PC-3 (cell line): ENCODE results near the gene DZIP3. TPM values are rescaled to one million over a fixed set of nuclear protein-coding genes. Genes with fewer than 3 reads are reported as not detected.

Source experiments
- ATAC-seq: fragments of 200-7000 bp; cut with Tn5 transposase; 2 replicates; pipeline ENCODE4 v1.9.1; 2020; ENCODE audit warnings: mild to moderate bottlenecking, moderate library complexity
- BruUV-seq: library from RNA; stranded (reverse); fragments of 400-500 nt; replicated peaks from 2 replicates; lab custom pipeline; 2021; lab: Mats Ljungman, UMichigan
- CTCF ChIA-PET: fragments of 300-600 bp; sonication (Branson Sonifier 250); formaldehyde crosslinking; loops from one replicate; lab custom pipeline; 2022; ENCODE audit warnings: antibody characterized with exemption; lab: Charles Lee
- POLR2A ChIA-PET: fragments of 300-600 bp; sonication (Branson Sonifier 250); formaldehyde crosslinking; loops from one replicate; lab custom pipeline; 2022; ENCODE audit warnings: antibody characterized with exemption; ENCODE audit not compliant: unreplicated experiment; lab: Charles Lee
- DNase-seq: peaks from one replicate; pipeline ENCODE4 v3.0.0-alpha.2; 2015
- H2AFZ ChIP-seq: fragments of 300-600 bp; sonication (generic); 2 replicates; pipeline ENCODE4 v1.6.0; 2016; ENCODE audit warnings: antibody characterized with exemption, low read length
- H3F3A ChIP-seq: fragments of 300-600 bp; sonication (generic); one replicate; pipeline ENCODE4 v1.6.0; 2017; ENCODE audit warnings: antibody characterized with exemption, low read length, control low read depth, mild to moderate bottlenecking; ENCODE audit not compliant: unreplicated experiment
- H3K27ac ChIP-seq: fragments of 300-600 bp; sonication (generic); 2 replicates; pipeline ENCODE4 v1.5.1; 2016; ENCODE audit warnings: mild to moderate bottlenecking, low read length
- H3K27me3 ChIP-seq: fragments of 300-600 bp; sonication (generic); 2 replicates; pipeline ENCODE4 v1.6.1; 2016; ENCODE audit warnings: low read length, mixed read lengths
- H3K36me3 ChIP-seq: fragments of 300-600 bp; sonication (generic); 2 replicates; pipeline ENCODE4 v1.6.1; 2016; ENCODE audit warnings: low read depth, mixed run types, low read length, mixed read lengths
- H3K4me1 ChIP-seq: fragments of 300-600 bp; sonication (generic); 2 replicates; pipeline ENCODE4 v1.5.1; 2016; ENCODE audit warnings: low read length; ENCODE audit not compliant: insufficient read depth
- H3K4me2 ChIP-seq: fragments of 300-600 bp; sonication (generic); 2 replicates; pipeline ENCODE4 v1.6.0; 2016; ENCODE audit warnings: low read length
- H3K4me3 ChIP-seq: fragments of 300-600 bp; sonication (generic); 2 replicates; pipeline ENCODE4 v1.5.1; 2016; ENCODE audit warnings: mild to moderate bottlenecking, low read length, mixed read lengths
- H3K79me2 ChIP-seq: fragments of 300-600 bp; sonication (generic); 2 replicates; pipeline ENCODE4 v1.6.1; 2017; ENCODE audit warnings: low read length, mixed read lengths
- H3K9ac ChIP-seq: fragments of 300-600 bp; sonication (generic); 2 replicates; pipeline ENCODE4 v1.6.0; 2016; ENCODE audit warnings: mild to moderate bottlenecking, low read length
- H3K9me2 ChIP-seq: fragments of 300-600 bp; sonication (generic); replicated peaks from 2 replicates; pipeline ENCODE4 v1.6.1; 2016; ENCODE audit warnings: mixed run types, low read length, mixed read lengths
- H3K9me3 ChIP-seq: fragments of 300-600 bp; sonication (generic); 2 replicates; pipeline ENCODE4 v1.6.1; 2016; ENCODE audit warnings: low read length, mixed read lengths
- H4K20me1 ChIP-seq: fragments of 300-600 bp; sonication (generic); 2 replicates; pipeline ENCODE4 v1.6.1; 2016; ENCODE audit warnings: low read length, mixed read lengths
- EZH2 ChIP-seq: fragments of 300-600 bp; sonication (generic); IDR thresholded peaks from one replicate; pipeline ENCODE4 v1.6.1; 2017; ENCODE audit warnings: antibody characterized with exemption, mild to moderate bottlenecking, low read length; ENCODE audit not compliant: unreplicated experiment
- EZH2phosphoT487 ChIP-seq: fragments of 300-600 bp; sonication (generic); IDR thresholded peaks from 2 replicates; pipeline ENCODE4 v1.6.1; 2018; ENCODE audit warnings: mild to moderate bottlenecking, antibody characterized with exemption, low read length, borderline replicate concordance
- intact Hi-C: fragments of 100-400 bp; cut with micrococcal nuclease; formaldehyde crosslinking; loops from 2 replicates; pipeline ENCODE4 v1.9.0; 2023
- total RNA-seq: library from RNA; depleted of rRNA; stranded (reverse); fragments of >200 nt; gene quantifications from 2 replicates; pipeline ENCODE4 v1.2.3, GENCODE V29; 2014
- TF ChIP-seq, protein P1 (sequence below): fragments of 300-600 bp; sonication (generic); conservative IDR thresholded peaks from 2 replicates; pipeline ENCODE4 v1.5.1; 2017; ENCODE audit warnings: antibody characterized with exemption, low read depth, mild to moderate bottlenecking, low read length

Gene DZIP3
- total RNA-seq, 1 experiment from 2014 or later: 7.3 TPM

DNA sequence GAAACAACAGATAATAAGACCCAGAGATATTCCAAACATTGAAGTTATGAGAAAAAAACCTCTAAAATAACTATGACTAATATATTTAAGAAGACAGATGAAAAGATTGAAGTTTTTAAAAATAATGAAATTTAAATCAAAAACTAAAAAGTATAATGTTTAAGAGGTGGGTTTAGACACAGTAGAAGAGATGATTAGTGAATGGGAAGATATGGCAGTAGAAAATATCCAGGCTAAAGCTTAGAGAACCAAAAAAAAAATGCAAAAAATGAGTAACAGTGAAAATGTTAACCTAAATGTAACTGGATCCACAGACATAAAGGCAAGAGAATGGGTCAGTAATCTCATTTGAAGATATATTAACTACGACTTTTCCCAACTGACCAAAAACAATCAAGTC lies 115.5 kb downstream of the DZIP3 start:
- no peak for DNase-seq
- intact Hi-C loops: no loop called here
- TF ChIP-seq EZH2 (no peak), EZH2phosphoT487 (no peak)
- TF ChIP-seq, protein P1, sequence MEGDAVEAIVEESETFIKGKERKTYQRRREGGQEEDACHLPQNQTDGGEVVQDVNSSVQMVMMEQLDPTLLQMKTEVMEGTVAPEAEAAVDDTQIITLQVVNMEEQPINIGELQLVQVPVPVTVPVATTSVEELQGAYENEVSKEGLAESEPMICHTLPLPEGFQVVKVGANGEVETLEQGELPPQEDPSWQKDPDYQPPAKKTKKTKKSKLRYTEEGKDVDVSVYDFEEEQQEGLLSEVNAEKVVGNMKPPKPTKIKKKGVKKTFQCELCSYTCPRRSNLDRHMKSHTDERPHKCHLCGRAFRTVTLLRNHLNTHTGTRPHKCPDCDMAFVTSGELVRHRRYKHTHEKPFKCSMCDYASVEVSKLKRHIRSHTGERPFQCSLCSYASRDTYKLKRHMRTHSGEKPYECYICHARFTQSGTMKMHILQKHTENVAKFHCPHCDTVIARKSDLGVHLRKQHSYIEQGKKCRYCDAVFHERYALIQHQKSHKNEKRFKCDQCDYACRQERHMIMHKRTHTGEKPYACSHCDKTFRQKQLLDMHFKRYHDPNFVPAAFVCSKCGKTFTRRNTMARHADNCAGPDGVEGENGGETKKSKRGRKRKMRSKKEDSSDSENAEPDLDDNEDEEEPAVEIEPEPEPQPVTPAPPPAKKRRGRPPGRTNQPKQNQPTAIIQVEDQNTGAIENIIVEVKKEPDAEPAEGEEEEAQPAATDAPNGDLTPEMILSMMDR: no peak
- POLR2A ChIA-PET: no interaction called here
- Histone ChIP-seq H3F3A (no peaks in the 10 kb centered on the region), H3K4me1 (no peaks in the 10 kb centered on the region), H3K36me3 (no peaks in the 10 kb centered on the region), H3K9me2 (no peaks in the 10 kb centered on the region), H4K20me1 (no peaks in the 10 kb centered on the region), H3K9me3 (no peaks in the 10 kb centered on the region), H2AFZ (no peak overlapping the region), H3K27me3 (peaks cover 14% of the 10 kb centered on the region; the same call in 1 of the 2 replicates), H3K27ac (no peak overlapping the region), H3K79me2 (no peaks in the 10 kb centered on the region), H3K4me2 (no peak overlapping the region), H3K4me3 (no peak overlapping the region), H3K9ac (no peak overlapping the region)
- ATAC-seq: no peak
- CTCF ChIA-PET: no interaction called here
- BruUV-seq: no TSS peak

DNA sequence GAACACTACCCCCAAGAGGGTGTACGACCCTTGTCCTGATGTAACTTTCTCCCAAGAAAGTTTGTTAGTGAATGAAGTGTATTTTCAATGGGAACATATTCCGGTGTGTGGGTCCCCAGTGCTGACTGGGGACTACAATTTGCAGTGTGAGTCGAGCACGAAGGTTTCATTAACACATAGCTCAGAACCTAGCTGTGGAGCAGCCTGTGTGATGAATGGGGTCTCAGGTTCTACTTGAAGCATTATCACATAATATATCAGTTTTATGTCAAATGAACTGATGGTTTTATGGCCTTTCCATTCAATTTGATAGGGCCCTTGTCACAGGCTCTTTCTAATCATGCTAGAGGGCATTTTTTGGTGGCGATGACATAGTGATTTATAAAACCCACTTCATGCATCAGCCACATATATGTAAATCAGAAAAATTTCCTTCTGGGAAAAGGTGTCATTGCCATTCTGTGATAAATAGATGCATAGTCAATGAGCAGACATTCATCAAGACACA lies 123.5 kb downstream of the DZIP3 start:
- no peak overlapping the region for H3K4me3 ChIP-seq
- intact Hi-C loops: loop anchor here (5.0 kb wide), 1 partner anchor 1004 kb away; no protein-coding TSS in a partner anchor
- no peaks in the 10 kb centered on the region for H4K20me1 ChIP-seq
- no peaks in the 10 kb centered on the region for H3K79me2 ChIP-seq
- no peak overlapping the region for H3K4me2 ChIP-seq
- no peak for TF ChIP-seq EZH2
- no peak for TF ChIP-seq EZH2phosphoT487
- DNase-seq (no peak), ATAC-seq (no peak)
- no peak overlapping the region for H2AFZ ChIP-seq
- no peaks in the 10 kb centered on the region for H3F3A ChIP-seq
- H3K9me2 ChIP-seq: no peaks in the 10 kb centered on the region
- H3K9me3 ChIP-seq: no peaks in the 10 kb centered on the region
- H3K27ac ChIP-seq: no peak overlapping the region
- no peaks in the 10 kb centered on the region for H3K36me3 ChIP-seq
- no peaks in the 10 kb centered on the region for H3K4me1 ChIP-seq
- ChIA-PET POLR2A (no interaction called here), CTCF (no interaction called here)
- no peak overlapping the region for H3K9ac ChIP-seq
- no TSS peak for BruUV-seq
- H3K27me3 ChIP-seq: peaks cover 82% of the 10 kb centered on the region

DNA sequence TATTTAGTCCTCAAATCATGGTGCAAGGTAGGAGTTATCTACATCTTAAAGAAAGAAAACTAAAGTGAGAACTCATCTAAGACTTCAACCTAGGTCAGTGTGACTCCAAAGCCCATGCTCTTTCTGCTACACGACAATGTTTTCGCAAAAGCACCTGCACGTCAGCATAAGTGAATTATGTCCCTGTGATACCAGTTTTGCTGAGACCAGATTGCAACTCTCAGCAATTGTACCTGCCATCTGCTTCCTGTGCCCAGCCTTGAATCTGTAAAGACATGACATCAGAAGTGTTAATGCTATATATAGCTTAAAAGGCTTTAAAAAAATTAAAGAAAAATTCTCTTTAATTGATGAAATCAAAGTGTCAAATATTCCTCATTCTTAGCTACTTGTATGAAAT lies 124.3 kb downstream of the DZIP3 start:
- TF ChIP-seq, protein P1: no peak
- TF ChIP-seq EZH2phosphoT487: no peak
- Histone ChIP-seq H3K4me3 (no peak overlapping the region), H3K27me3 (peaks cover 90% of the 10 kb centered on the region), H3K9me2 (no peaks in the 10 kb centered on the region), H3K9ac (no peak overlapping the region), H3K9me3 (no peaks in the 10 kb centered on the region), H4K20me1 (no peaks in the 10 kb centered on the region), H3K4me1 (no peaks in the 10 kb centered on the region), H3K36me3 (no peaks in the 10 kb centered on the region), H3K79me2 (no peaks in the 10 kb centered on the region), H3K27ac (no peak overlapping the region), H3K4me2 (no peak overlapping the region), H2AFZ (no peak overlapping the region), H3F3A (no peaks in the 10 kb centered on the region)
- ChIA-PET CTCF (interaction anchor here (0.6 kb wide), 1 partner anchor 1053 kb away, joined by 8 read pairs; no protein-coding TSS in a partner anchor), POLR2A (no interaction called here)
- no TSS peak for BruUV-seq
- ATAC-seq (no peak), DNase-seq (no peak)
- intact Hi-C loops: loop anchor here (5.0 kb wide), 1 partner anchor 1003 kb away; no protein-coding TSS in a partner anchor
